ENCODE data around the gene LEMD1.

LEMD1 gene
- long read RNA-seq: 0 reads

DNA sequence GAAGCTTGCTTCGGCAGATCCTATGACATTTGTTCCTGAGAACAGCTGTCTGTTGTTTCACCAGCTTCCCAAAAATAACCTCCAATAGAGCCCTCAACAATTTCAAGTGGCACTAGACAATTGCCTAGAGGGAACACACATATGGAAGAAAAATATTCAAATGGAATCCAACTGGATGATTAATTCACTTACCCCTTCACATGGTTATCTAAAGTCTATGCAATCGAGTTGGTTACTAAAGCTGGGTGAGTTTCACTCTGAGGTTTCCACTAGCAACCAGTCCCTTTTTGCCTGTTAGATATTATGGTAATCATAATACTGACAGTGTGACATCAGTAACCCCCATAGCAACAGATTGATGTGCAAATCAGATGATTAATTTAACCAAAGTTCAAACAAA lies at the start of gene LEMD1:
TSS of gene LEMD1 (minus strand) at position 259 of the 400 bp plus-strand sequence. CDS start 1,520 bp downstream, outside the sequence.
- DNase-seq (ENCODE audit: low read depth in 1 of 2, low spot score in 1 of 2): no peak
- TF ChIP-seq, protein P1, sequence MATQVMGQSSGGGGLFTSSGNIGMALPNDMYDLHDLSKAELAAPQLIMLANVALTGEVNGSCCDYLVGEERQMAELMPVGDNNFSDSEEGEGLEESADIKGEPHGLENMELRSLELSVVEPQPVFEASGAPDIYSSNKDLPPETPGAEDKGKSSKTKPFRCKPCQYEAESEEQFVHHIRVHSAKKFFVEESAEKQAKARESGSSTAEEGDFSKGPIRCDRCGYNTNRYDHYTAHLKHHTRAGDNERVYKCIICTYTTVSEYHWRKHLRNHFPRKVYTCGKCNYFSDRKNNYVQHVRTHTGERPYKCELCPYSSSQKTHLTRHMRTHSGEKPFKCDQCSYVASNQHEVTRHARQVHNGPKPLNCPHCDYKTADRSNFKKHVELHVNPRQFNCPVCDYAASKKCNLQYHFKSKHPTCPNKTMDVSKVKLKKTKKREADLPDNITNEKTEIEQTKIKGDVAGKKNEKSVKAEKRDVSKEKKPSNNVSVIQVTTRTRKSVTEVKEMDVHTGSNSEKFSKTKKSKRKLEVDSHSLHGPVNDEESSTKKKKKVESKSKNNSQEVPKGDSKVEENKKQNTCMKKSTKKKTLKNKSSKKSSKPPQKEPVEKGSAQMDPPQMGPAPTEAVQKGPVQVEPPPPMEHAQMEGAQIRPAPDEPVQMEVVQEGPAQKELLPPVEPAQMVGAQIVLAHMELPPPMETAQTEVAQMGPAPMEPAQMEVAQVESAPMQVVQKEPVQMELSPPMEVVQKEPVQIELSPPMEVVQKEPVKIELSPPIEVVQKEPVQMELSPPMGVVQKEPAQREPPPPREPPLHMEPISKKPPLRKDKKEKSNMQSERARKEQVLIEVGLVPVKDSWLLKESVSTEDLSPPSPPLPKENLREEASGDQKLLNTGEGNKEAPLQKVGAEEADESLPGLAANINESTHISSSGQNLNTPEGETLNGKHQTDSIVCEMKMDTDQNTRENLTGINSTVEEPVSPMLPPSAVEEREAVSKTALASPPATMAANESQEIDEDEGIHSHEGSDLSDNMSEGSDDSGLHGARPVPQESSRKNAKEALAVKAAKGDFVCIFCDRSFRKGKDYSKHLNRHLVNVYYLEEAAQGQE (IDR thresholded peaks at IDR 0.05; ENCODE audit: insufficient replicate concordance, low read depth): no peak
- TF ChIP-seq SPI1 (IDR thresholded peaks at IDR 0.05; ENCODE audit: borderline replicate concordance, low read depth): no peak
- no peak for TF ChIP-seq GABPA (IDR thresholded peaks at IDR 0.05; ENCODE audit: low read depth)
- no peak within 1 kb of the TSS for H3K27ac ChIP-seq (replicated peaks)
- H3K27me3 ChIP-seq (ENCODE audit: insufficient read depth, poor library complexity, severe bottlenecking): peaks cover 59% of the 10 kb centered on the region
- H3K4me3 ChIP-seq (replicated peaks; ENCODE audit: insufficient read depth, low read length): no peak within 1 kb of the TSS

- Histone ChIP-seq H3K27me3 (ENCODE audit: insufficient read depth, poor library complexity, severe bottlenecking) (peaks cover 4% of the 10 kb centered on the region), H3K27ac (replicated peaks) (no peak overlapping the region), H3K4me3 (replicated peaks; ENCODE audit: insufficient read depth, low read length) (no peak overlapping the region)
- TF ChIP-seq POLR2AphosphoS5 (IDR thresholded peaks at IDR 0.05; ENCODE audit: low read depth) (no peak), GABPA (IDR thresholded peaks at IDR 0.05; ENCODE audit: low read depth) (no peak), SPI1 (IDR thresholded peaks at IDR 0.05; ENCODE audit: borderline replicate concordance, low read depth) (no peak)
- TF ChIP-seq, protein P2, sequence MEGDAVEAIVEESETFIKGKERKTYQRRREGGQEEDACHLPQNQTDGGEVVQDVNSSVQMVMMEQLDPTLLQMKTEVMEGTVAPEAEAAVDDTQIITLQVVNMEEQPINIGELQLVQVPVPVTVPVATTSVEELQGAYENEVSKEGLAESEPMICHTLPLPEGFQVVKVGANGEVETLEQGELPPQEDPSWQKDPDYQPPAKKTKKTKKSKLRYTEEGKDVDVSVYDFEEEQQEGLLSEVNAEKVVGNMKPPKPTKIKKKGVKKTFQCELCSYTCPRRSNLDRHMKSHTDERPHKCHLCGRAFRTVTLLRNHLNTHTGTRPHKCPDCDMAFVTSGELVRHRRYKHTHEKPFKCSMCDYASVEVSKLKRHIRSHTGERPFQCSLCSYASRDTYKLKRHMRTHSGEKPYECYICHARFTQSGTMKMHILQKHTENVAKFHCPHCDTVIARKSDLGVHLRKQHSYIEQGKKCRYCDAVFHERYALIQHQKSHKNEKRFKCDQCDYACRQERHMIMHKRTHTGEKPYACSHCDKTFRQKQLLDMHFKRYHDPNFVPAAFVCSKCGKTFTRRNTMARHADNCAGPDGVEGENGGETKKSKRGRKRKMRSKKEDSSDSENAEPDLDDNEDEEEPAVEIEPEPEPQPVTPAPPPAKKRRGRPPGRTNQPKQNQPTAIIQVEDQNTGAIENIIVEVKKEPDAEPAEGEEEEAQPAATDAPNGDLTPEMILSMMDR (IDR thresholded peaks at IDR 0.05; ENCODE audit: insufficient read depth, low read length): no peak
- TF ChIP-seq, protein P1 (IDR thresholded peaks at IDR 0.05; ENCODE audit: insufficient replicate concordance, low read depth): no peak
- no peak for DNase-seq (ENCODE audit: low read depth in 1 of 2, low spot score in 1 of 2)
Measured at GRCh38 chr1:205470131-205470530, 48.3 kb upstream of the LEMD1 start.

GRCh38 chr1:205466595-205467220 lies 44.9 kb upstream of the LEMD1 start:
- no peak for DNase-seq (ENCODE audit: low read depth in 1 of 2, low spot score in 1 of 2)
- TF ChIP-seq SPI1 (IDR thresholded peaks at IDR 0.05; ENCODE audit: borderline replicate concordance, low read depth) (no peak), GABPA (IDR thresholded peaks at IDR 0.05; ENCODE audit: low read depth) (no peak), POLR2AphosphoS5 (IDR thresholded peaks at IDR 0.05; ENCODE audit: low read depth) (no peak)
- TF ChIP-seq, protein P1 (IDR thresholded peaks at IDR 0.05; ENCODE audit: insufficient replicate concordance, low read depth): no peak
- TF ChIP-seq, protein P2 (IDR thresholded peaks at IDR 0.05; ENCODE audit: insufficient read depth, low read length): no peak
- H3K4me3 ChIP-seq (replicated peaks; ENCODE audit: insufficient read depth, low read length): no peak overlapping the region
- no peak overlapping the region for H3K27ac ChIP-seq (replicated peaks)
- peaks cover 7% of the 10 kb centered on the region for H3K27me3 ChIP-seq (ENCODE audit: insufficient read depth, poor library complexity, severe bottlenecking)

All from HL-60 (cell line).